HCT116 (cell line): ENCODE data around the gene TMEM141. TPM values are rescaled to one million over a fixed set of nuclear protein-coding genes. Genes with fewer than 3 reads are reported as not detected.
"Not testable (repeated sequence)": the region's sequence is repeated elsewhere in the genome, so short reads cannot be mapped to it uniquely, and the experiment has no call there.

Experiments
- ATAC-seq: fragments of 200-7000 bp; cut with Tn5 transposase; 2 replicates; pipeline ENCODE4 v1.9.1; 2020; ENCODE audit warnings: mild to moderate bottlenecking, moderate library complexity
- BruUV-seq: library from RNA; stranded (reverse); fragments of 400-500 nt; replicated peaks from 2 replicates; lab custom pipeline; 2021; lab: Mats Ljungman, UMichigan
- CTCF ChIA-PET: fragments of 300-600 bp; sonication (Branson Sonifier 250); formaldehyde crosslinking; loops from one replicate; lab custom pipeline; 2021; ENCODE audit warnings: antibody characterized with exemption; lab: Charles Lee
- POLR2A ChIA-PET: fragments of 300-600, 350-600 bp; sonication (Branson Sonifier 250); formaldehyde crosslinking; loops from one replicate; lab custom pipeline; 2021; ENCODE audit warnings: antibody characterized with exemption; lab: Charles Lee
- RAD21 ChIA-PET, 2 experiments: fragments of 300-600 bp; sonication (Branson Sonifier 250); formaldehyde crosslinking; loops; one replicate each; lab custom pipeline; 2023; ENCODE audit warnings: low total read pairs in 2 of 2; ENCODE audit not compliant: uncharacterized antibody in 2 of 2, unreplicated experiment in 2 of 2, low non-redundant PET in 1 of 2; lab: Charles Lee
- DNase-seq: peaks from one replicate; pipeline ENCODE4 v3.0.0-alpha.2; 2010; ENCODE audit warnings: low read depth, low spot score
- H2AFZ ChIP-seq: fragments of 200-600 bp; shearing (Covaris generic), sonication (generic); 2 replicates; pipeline ENCODE4 v1.6.1; 2017; ENCODE audit warnings: low read depth, mixed run types, mixed read lengths, antibody characterized with exemption, low read length; ENCODE audit not compliant: poor library complexity, severe bottlenecking
- H3K27ac ChIP-seq: 2 replicates; pipeline ENCODE4 v1.5.1; 2012; ENCODE audit warnings: low read depth, low read length
- H3K27me3 ChIP-seq: fragments of 200-600 bp; sonication (generic); 2 replicates; pipeline ENCODE4 v1.6.1; 2016; ENCODE audit warnings: mixed run types, low read length, mixed read lengths; ENCODE audit not compliant: insufficient read depth
- H3K36me3 ChIP-seq, 2 experiments: fragments of 200-500 bp in 1 of 2; fragments of 200-600 bp in 1 of 2; sonication (Bioruptor generic) in 1 of 2; sonication (generic) in 1 of 2; 2 replicates each; pipeline versions ENCODE4 v1.5.1 to v1.6.1; 2014 to 2016; ENCODE audit warnings: low read length in 2 of 2, inconsistent platforms in 1 of 2, mixed read lengths in 1 of 2, mixed run types in 1 of 2; ENCODE audit not compliant: insufficient read depth in 2 of 2, control insufficient read depth in 1 of 2
- H3K4me1 ChIP-seq, 2 experiments: fragments of 200-600 bp in 1 of 2; sonication (generic) in 1 of 2; 2 replicates each; pipeline versions ENCODE4 v1.5.1 to v1.6.1; 2012 to 2017; ENCODE audit warnings: low read length in 2 of 2, inconsistent platforms in 1 of 2, mild to moderate bottlenecking in 1 of 2, mixed read lengths in 1 of 2, mixed run types in 1 of 2, moderate library complexity in 1 of 2; ENCODE audit not compliant: insufficient read depth in 2 of 2, control insufficient read depth in 1 of 2
- H3K4me2 ChIP-seq: fragments of 200-600 bp; sonication (generic); 2 replicates; pipeline ENCODE4 v1.6.1; 2017; ENCODE audit warnings: mixed run types, low read length, mixed read lengths
- H3K4me3 ChIP-seq, 2 experiments: fragments of 200-600 bp in 1 of 2; sonication (generic) in 1 of 2; replicated peaks in 1 of 2; 2 replicates each; pipeline ENCODE4 v1.5.1; 2011 to 2016; ENCODE audit warnings: low read length in 2 of 2, control low read depth in 1 of 2, low read depth in 1 of 2, mild to moderate bottlenecking in 1 of 2, mixed read lengths in 1 of 2, mixed run types in 1 of 2
- H3K79me2 ChIP-seq: fragments of 200-600 bp; sonication (generic); 2 replicates; pipeline ENCODE4 v1.6.1; 2017; ENCODE audit warnings: mild to moderate bottlenecking, mixed run types, low read length, moderate library complexity, mixed read lengths; ENCODE audit not compliant: insufficient read depth
- H3K9ac ChIP-seq: fragments of 200-600 bp; sonication (generic); 2 replicates; pipeline ENCODE4 v1.6.1; 2016; ENCODE audit warnings: low read length, mixed read lengths
- H3K9me2 ChIP-seq: fragments of 200-600 bp; sonication (generic), shearing (Covaris generic); 2 replicates; pipeline ENCODE4 v1.6.1; 2017; ENCODE audit warnings: mixed run types, mild to moderate bottlenecking, moderate library complexity; ENCODE audit not compliant: insufficient read depth
- H3K9me3 ChIP-seq, 2 experiments: fragments of 200-500 bp in 1 of 2; fragments of 200-600 bp in 1 of 2; sonication (Bioruptor generic) in 1 of 2; sonication (generic) in 1 of 2; 2 replicates each; pipeline ENCODE4 v1.6.1; 2014 to 2017; ENCODE audit warnings: low read length in 2 of 2, mixed read lengths in 2 of 2, inconsistent platforms in 1 of 2, low read depth in 1 of 2, mild to moderate bottlenecking in 1 of 2, mixed run types in 1 of 2, moderate library complexity in 1 of 2; ENCODE audit not compliant: control insufficient read depth in 1 of 2, insufficient read depth in 1 of 2
- H4K20me1 ChIP-seq: fragments of 200-600 bp; sonication (generic), shearing (Covaris generic); 2 replicates; pipeline ENCODE4 v1.6.1; 2017; ENCODE audit warnings: mixed run types, mild to moderate bottlenecking, moderate library complexity; ENCODE audit not compliant: insufficient read depth
- ATF3 ChIP-seq: IDR thresholded peaks from 2 replicates; pipeline ENCODE4 v1.6.1; 2012
- intact Hi-C: fragments of 100-400 bp; cut with micrococcal nuclease; formaldehyde crosslinking; loops from 2 replicates; pipeline ENCODE4 v1.10.0; 2022
- total RNA-seq: library from RNA; stranded (reverse); gene quantifications from one replicate; pipeline ENCODE4 v1.2.1, GENCODE V29; 2021; ENCODE audit not compliant: unreplicated experiment
- TF ChIP-seq, protein P1 (sequence below), 3 experiments: fragments of 200-600 bp in 1 of 3; sonication (generic) in 1 of 3; IDR thresholded peaks in 2 of 3; conservative IDR thresholded peaks in 1 of 3; 2 replicates each; pipeline ENCODE4 v1.5.1; 2012 to 2017; ENCODE audit warnings: low read depth in 2 of 3, low read length in 2 of 3, antibody characterized with exemption in 1 of 3, borderline replicate concordance in 1 of 3, control low read depth in 1 of 3, mild to moderate bottlenecking in 1 of 3, mixed read lengths in 1 of 3, mixed run types in 1 of 3, moderate library complexity in 1 of 3; ENCODE audit not compliant: insufficient read depth in 1 of 3

Gene TMEM141
- total RNA-seq, 1 experiment from 2014 or later: 73.6 TPM

DNA sequence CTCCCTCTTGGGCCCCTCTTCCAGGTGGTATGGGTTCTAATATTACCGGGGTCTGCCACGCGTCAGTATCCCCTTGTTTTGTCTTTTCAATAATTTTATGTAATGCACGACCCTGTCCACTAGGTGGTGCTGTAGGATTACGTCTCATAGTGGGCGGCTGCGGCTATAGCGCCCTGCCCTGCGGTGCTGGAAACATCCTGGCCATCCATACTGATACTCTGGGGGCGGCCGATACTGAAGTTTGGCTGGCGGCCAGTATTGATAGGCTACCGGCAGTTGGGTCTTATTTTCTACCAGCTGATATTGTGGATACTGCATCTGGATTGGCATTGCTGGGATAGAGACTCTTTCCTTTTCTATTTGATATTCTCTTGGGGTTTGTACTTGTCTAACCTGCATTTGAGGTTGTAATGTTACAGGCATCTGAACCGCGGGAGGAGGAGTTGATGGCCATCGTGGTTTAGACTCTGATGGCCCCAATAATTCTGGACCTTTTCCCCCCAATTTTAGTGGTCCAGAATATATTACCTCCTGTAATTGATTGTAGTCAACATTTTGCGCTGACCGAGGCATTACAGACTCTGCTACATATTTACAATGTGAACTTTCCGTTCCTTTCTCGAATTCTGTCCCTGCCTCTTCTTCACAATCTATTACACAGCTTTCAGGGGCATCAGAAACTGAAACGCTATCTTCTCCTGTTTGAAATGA lies 3.3 kb upstream of the TMEM141 start:
- no peaks in the 10 kb centered on the region for H4K20me1 ChIP-seq
- TF ChIP-seq ATF3: no peak
- TF ChIP-seq, protein P1, sequence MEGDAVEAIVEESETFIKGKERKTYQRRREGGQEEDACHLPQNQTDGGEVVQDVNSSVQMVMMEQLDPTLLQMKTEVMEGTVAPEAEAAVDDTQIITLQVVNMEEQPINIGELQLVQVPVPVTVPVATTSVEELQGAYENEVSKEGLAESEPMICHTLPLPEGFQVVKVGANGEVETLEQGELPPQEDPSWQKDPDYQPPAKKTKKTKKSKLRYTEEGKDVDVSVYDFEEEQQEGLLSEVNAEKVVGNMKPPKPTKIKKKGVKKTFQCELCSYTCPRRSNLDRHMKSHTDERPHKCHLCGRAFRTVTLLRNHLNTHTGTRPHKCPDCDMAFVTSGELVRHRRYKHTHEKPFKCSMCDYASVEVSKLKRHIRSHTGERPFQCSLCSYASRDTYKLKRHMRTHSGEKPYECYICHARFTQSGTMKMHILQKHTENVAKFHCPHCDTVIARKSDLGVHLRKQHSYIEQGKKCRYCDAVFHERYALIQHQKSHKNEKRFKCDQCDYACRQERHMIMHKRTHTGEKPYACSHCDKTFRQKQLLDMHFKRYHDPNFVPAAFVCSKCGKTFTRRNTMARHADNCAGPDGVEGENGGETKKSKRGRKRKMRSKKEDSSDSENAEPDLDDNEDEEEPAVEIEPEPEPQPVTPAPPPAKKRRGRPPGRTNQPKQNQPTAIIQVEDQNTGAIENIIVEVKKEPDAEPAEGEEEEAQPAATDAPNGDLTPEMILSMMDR (IDR thresholded peaks at IDR 0.05 in 2 of 3, conservative IDR thresholded peaks at IDR 0.05 in 1 of 3; ENCODE audit: borderline replicate concordance in 1 of 3, insufficient read depth in 1 of 3, low read depth in 2 of 3, low read length in 2 of 3): peak in 2 of 3 experiments; percentile 63 to 85; a peak in 4 of 6 replicates
- H2AFZ ChIP-seq: peak overlapping the region; percentile 98
- DNase-seq (no peak), ATAC-seq (no peak)
- H3K36me3 ChIP-seq: no peaks in the 10 kb centered on the region; a peak in 1 of 4 replicates
- POLR2A ChIA-PET: no interaction called here
- no peaks in the 10 kb centered on the region for H3K9me3 ChIP-seq
- no peak overlapping the region for H3K9ac ChIP-seq
- BruUV-seq: no TSS peak
- H3K4me1 ChIP-seq: peaks cover 16 to 40% of the 10 kb centered on the region in 2 experiments; a peak in 3 of 4 replicates
- H3K4me3 ChIP-seq: peak overlapping the region in 1 of 2 experiments; percentile 27; a peak in 3 of 4 replicates
- peaks cover 10% of the 10 kb centered on the region; the same call in 1 of the 2 replicates for H3K79me2 ChIP-seq
- intact Hi-C loops: loop anchor here (1.0 to 10.0 kb wide), 4 partner anchors 154 to 437 kb away; partner anchors contain the start of genes CYSRT1, FBXW5, NPDC1 and RNF208
- RAD21 ChIA-PET: no interaction called here
- no peaks in the 10 kb centered on the region for H3K9me2 ChIP-seq
- CTCF ChIA-PET: interaction anchor here (1.7 to 2.0 kb wide), 2 partner anchors 247 to 259 kb away, joined by 4 to 11 read pairs; no protein-coding TSS in a partner anchor
- no peaks in the 10 kb centered on the region for H3K27me3 ChIP-seq
- H3K27ac ChIP-seq: no peak overlapping the region
- H3K4me2 ChIP-seq: peak overlapping the region; percentile 69

GRCh38 chr9:136788644-136789522 lies 2.3 kb upstream of the TMEM141 start:
- H3K79me2 ChIP-seq: peaks cover 12% of the 10 kb centered on the region; the same call in 1 of the 2 replicates
- H3K27ac ChIP-seq, H2AFZ ChIP-seq, H3K4me3 ChIP-seq, H3K4me2 ChIP-seq, H4K20me1 ChIP-seq, POLR2A ChIA-PET, ATAC-seq, RAD21 ChIA-PET, DNase-seq, H3K9ac ChIP-seq, H3K27me3 ChIP-seq, H3K36me3 ChIP-seq, H3K9me2 ChIP-seq, BruUV-seq, H3K9me3 ChIP-seq: not testable (repeated sequence)
- intact Hi-C loops: loop anchor here (5.0 to 10.0 kb wide), 2 partner anchors 153 to 436 kb away; partner anchors contain the start of genes CYSRT1, FBXW5, RNF208 and RNF224
- CTCF ChIA-PET: interaction anchor here (1.7 kb wide), 1 partner anchor 246 kb away, joined by 11 read pairs; no protein-coding TSS in a partner anchor
- peaks cover 16 to 46% of the 10 kb centered on the region in 2 experiments; a peak in 3 of 4 replicates for H3K4me1 ChIP-seq
